Left ventricle myocardium inferior (tissue), 1 donor: Measurements from ENCODE around the gene MAPK8IP2. TPM values are rescaled to one million over a fixed set of nuclear protein-coding genes. Genes with fewer than 3 reads are reported as not detected.

Experiments used
- DNase-seq: peaks from one replicate; pipeline ENCODE4 v3.0.0-alpha.2; 2020
- H3K27ac ChIP-seq: fragments of 200-600 bp; replicated peaks from 2 replicates; pipeline ENCODE4 v1.8.0; 2021
- H3K27me3 ChIP-seq: fragments of 200-600 bp; 2 replicates; pipeline ENCODE4 v1.8.0; 2021; ENCODE audit warnings: low read depth
- H3K36me3 ChIP-seq: fragments of 200-600 bp; 2 replicates; pipeline ENCODE4 v1.8.0; 2021
- H3K4me1 ChIP-seq: fragments of 200-600 bp; 2 replicates; pipeline ENCODE4 v1.8.0; 2021
- H3K4me3 ChIP-seq: fragments of 200-600 bp; 2 replicates; pipeline ENCODE4 v1.8.0; 2021; ENCODE audit warnings: mild to moderate bottlenecking, moderate library complexity
- H3K9me3 ChIP-seq: fragments of 200-600 bp; replicated peaks from 2 replicates; pipeline ENCODE4 v1.8.0; 2021
- CTCF ChIP-seq: fragments of 200-600 bp; IDR thresholded peaks from 2 replicates; pipeline ENCODE4 v1.8.0; 2021; ENCODE audit warnings: antibody characterized with exemption, mild to moderate bottlenecking, borderline replicate concordance
- intact Hi-C: fragments of 100-400 bp; cut with micrococcal nuclease; formaldehyde crosslinking; loops from one replicate; pipeline ENCODE4 v1.11.0; 2022
- total RNA-seq: library from RNA; stranded (reverse); fragmentation: NEBNext Ultra II Directional; extraction: Animal tissue kit (Norgen Biotek cat#: 25700); gene quantifications from one replicate; pipeline ENCODE4 v1.2.1, GENCODE V29; 2021
- donor health status: DM: no; HTN: yes; CAD: no; lungs with severe emphysema.

Gene MAPK8IP2
- total RNA-seq, 1 donor from 2014 or later = 0.33 TPM

DNA sequence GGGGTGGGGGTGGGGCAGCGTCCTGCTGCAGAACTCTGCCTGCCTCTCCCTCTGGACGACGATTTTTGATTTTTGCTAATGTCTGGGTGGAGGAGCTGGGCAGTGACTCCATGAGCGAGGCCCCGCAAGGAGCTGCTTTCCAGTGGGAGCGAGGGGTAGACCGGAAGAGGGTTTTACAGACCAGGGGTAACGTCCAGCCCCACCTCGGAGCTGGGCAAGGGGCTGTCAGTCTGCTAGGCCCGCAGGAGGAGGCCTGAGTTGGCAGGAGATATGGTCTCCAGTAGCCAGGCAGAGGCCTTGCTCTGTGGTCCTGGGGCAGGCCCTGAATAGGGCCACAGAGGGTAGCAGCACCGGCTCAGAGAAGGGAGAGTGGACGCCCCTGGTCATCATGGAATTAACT lies 9.0 kb downstream of the MAPK8IP2 start:
- intact Hi-C loops = no loop called here
- Histone ChIP-seq H3K36me3 (no peaks in the 10 kb centered on the region), H3K4me3 (no peak overlapping the region), H3K27ac (no peak overlapping the region), H3K9me3 (no peaks in the 10 kb centered on the region), H3K27me3 (peaks cover 78% of the 10 kb centered on the region), H3K4me1 (peaks cover 8% of the 10 kb centered on the region)
- DNase-seq = no peak
- TF ChIP-seq CTCF = no peak

DNA sequence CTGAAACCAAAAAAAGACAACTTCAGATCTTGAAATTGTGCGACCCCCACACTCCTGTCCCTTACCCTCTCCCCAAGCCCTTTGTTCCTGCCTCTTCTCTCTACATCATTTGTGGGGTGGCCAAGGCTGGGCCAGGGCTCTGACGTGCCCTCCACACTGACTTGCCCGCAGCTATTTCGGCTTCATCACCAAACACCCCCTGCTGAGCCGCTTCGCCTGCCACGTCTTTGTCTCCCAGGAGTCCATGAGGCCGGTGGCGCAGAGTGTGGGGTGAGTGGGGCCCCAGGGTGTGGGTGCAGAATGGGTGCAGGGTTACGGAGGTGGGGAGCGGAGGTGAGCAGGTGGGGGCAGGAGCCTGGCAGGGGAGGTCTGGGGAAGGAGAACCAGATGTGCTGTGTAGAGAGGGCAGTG lies 9.5 kb downstream of the MAPK8IP2 start:
- Histone ChIP-seq H3K27me3 (peaks cover 73% of the 10 kb centered on the region), H3K4me1 (peaks cover 8% of the 10 kb centered on the region), H3K27ac (no peak overlapping the region), H3K9me3 (no peaks in the 10 kb centered on the region), H3K36me3 (no peaks in the 10 kb centered on the region), H3K4me3 (no peak overlapping the region)
- no peak for DNase-seq
- no peak for TF ChIP-seq CTCF
- intact Hi-C loops = no loop called here

DNA sequence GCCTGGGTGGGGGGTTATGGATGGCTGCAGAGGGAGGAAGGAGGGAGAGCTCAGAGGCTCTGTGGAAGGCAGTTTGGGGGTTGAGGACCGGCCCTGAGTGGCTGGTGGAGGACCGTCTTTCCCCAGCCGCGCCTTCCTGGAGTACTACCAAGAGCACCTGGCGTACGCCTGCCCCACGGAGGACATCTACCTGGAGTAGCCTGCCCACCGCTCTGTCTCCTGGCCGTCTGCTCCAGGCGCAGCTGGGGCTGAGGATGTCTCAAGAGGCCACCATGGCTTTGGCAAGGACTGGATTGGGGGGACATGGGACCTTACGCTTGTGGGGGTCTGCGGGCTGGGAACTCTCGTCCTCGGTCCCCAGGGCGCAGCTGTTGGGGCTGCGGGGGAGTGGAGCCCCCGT lies 10.0 kb downstream of the MAPK8IP2 start:
- intact Hi-C loops = no loop called here
- TF ChIP-seq CTCF = no peak

DNA sequence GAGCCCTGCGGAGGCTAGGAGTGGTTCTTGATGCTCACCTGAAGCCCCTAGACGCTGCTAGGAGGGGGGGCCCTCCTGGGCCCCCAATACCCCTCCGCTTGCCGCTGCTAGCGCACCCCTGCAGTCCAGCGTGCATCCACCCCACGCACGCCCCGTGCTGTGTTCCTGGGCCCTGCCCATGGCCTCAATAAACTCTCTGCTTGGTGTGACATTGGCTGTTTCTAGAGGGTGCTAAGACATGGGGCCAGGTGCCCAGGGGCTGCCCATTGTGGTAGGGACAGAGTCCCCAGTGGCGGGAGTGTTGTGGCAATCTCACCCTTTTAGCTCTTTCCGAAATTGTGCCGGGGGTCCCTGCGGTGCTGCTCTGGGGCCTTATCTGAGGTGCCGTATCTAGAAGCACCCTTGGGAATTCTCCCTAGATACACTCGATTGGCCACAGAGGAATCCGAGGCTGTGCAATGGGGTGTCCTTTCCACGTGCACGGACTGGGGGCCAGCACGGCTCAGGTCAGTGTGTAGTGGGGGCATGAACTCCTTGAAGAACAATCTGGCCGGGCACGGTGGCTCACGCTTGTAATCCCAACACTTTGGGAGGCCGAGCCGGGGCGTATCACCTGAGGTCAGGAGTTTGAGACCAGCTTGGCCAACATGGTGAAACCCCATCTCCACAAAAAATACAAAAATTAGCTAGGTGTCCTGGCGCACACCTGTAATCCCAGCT lies 10.9 kb downstream of the MAPK8IP2 start:
- H3K4me1 ChIP-seq = peaks cover 8% of the 10 kb centered on the region
- DNase-seq = no peak
- H3K9me3 ChIP-seq = no peaks in the 10 kb centered on the region
- H3K27ac ChIP-seq = no peak overlapping the region
- no peaks in the 10 kb centered on the region for H3K36me3 ChIP-seq
- no peak overlapping the region for H3K4me3 ChIP-seq
- peaks cover 59% of the 10 kb centered on the region for H3K27me3 ChIP-seq
- intact Hi-C loops = no loop called here
- no peak for TF ChIP-seq CTCF

More for the DNA sequence above, 10.0 kb downstream of the MAPK8IP2 start:
- DNase-seq = no peak
- no peak overlapping the region for H3K27ac ChIP-seq
- H3K4me1 ChIP-seq = peaks cover 8% of the 10 kb centered on the region
- H3K36me3 ChIP-seq = no peaks in the 10 kb centered on the region
- no peak overlapping the region for H3K4me3 ChIP-seq
- no peaks in the 10 kb centered on the region for H3K9me3 ChIP-seq
- peaks cover 68% of the 10 kb centered on the region for H3K27me3 ChIP-seq

DNA sequence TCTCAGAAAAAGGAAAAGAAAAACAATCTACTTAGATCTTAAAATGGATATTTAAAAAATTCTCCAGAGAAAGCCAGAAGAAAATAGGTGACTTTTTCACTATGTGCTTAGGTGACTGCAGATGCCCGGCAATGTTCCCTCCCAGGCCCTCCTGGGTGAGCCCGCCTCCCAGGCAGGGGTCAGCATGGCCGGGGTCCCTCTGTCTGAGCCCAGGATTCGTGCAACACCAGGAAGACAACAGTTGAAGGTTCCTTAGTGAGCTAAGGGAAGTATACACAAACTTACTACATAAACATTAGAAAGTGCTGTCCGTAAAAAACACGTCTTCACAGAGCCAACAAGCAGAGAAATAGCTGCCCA lies 11.6 kb downstream of the MAPK8IP2 start:
- H3K4me1 ChIP-seq = peaks cover 8% of the 10 kb centered on the region
- intact Hi-C loops = no loop called here
- no peak for TF ChIP-seq CTCF
- no peak for DNase-seq
- no peak overlapping the region for H3K27ac ChIP-seq
- H3K36me3 ChIP-seq = no peaks in the 10 kb centered on the region
- H3K27me3 ChIP-seq = peaks cover 52% of the 10 kb centered on the region
- H3K4me3 ChIP-seq = no peak overlapping the region
- H3K9me3 ChIP-seq = no peaks in the 10 kb centered on the region
